WTC11 (cell line): ENCODE measurements around the gene PPP2R5E. TPM values are rescaled to one million over a fixed set of nuclear protein-coding genes. Genes with fewer than 3 reads are reported as not detected.

Experiments
- ATAC-seq: fragments of 200-7000 bp; cut with Tn5 transposase; 2 replicates; pipeline ENCODE4 v1.10.0; 2021; ENCODE audit warnings: mild to moderate bottlenecking, moderate library complexity
- CTCF ChIA-PET: fragments of 300-600 bp; sonication (Branson Sonifier 250); formaldehyde crosslinking; loops from one replicate; lab custom pipeline; 2021; ENCODE audit warnings: antibody characterized with exemption; lab: Charles Lee
- POLR2A ChIA-PET: fragments of 350-600 bp; sonication (Branson Sonifier 250); formaldehyde crosslinking; loops from one replicate; lab custom pipeline; 2021; ENCODE audit warnings: antibody characterized with exemption; lab: Charles Lee
- DNase-seq: peaks from one replicate; pipeline ENCODE4 v3.0.0; 2021; ENCODE audit warnings: low spot score
- H3K27ac Mint-ChIP-seq: 2 replicates; pipeline ENCODE4 v1.8.0; 2021; ENCODE audit warnings: mixed read lengths
- H3K27me3 Mint-ChIP-seq: 2 replicates; pipeline ENCODE4 v1.8.0; 2021; ENCODE audit warnings: low read depth, mild to moderate bottlenecking, moderate library complexity, mixed read lengths
- H3K36me3 Mint-ChIP-seq: 2 replicates; pipeline ENCODE4 v1.8.0; 2021; ENCODE audit warnings: mixed read lengths
- H3K4me1 Mint-ChIP-seq: 2 replicates; pipeline ENCODE4 v1.8.0; 2022; ENCODE audit warnings: mixed read lengths
- H3K4me3 Mint-ChIP-seq: 2 replicates; pipeline ENCODE4 v1.8.0; 2021; ENCODE audit warnings: mild to moderate bottlenecking, moderate library complexity, mixed read lengths
- H3K9me3 Mint-ChIP-seq: 2 replicates; pipeline ENCODE4 v1.8.0; 2021; ENCODE audit warnings: mixed read lengths
- ATF1 ChIP-seq: sonication (generic); formaldehyde crosslinking; IDR thresholded peaks from 2 replicates; pipeline ENCODE4 v1.8.1; 2023; ENCODE audit warnings: mild to moderate bottlenecking, moderate library complexity, missing genetic modification reagents
- CBFB ChIP-seq: sonication (generic); formaldehyde crosslinking; IDR thresholded peaks from 2 replicates; pipeline ENCODE4 v1.8.1; 2022; ENCODE audit warnings: mild to moderate bottlenecking, low read depth, missing genetic modification reagents
- CDX4 ChIP-seq: fragments of 250-450 bp; sonication (Bioruptor Pico); IDR thresholded peaks from 2 replicates; pipeline ENCODE4 v1.9.0; 2021; ENCODE audit warnings: moderate library complexity, mild to moderate bottlenecking, inconsistent platforms, borderline replicate concordance
- E2F5 ChIP-seq: sonication (generic); formaldehyde crosslinking; IDR thresholded peaks from 2 replicates; pipeline ENCODE4 v1.8.1; 2022; ENCODE audit warnings: mild to moderate bottlenecking, moderate library complexity, missing genetic modification reagents
- EMX1 ChIP-seq: fragments of 250-450 bp; sonication (Bioruptor Pico); IDR thresholded peaks from 2 replicates; pipeline ENCODE4 v1.8.0; 2021; ENCODE audit warnings: mild to moderate bottlenecking
- FOXK1 ChIP-seq: sonication (generic); formaldehyde crosslinking; IDR thresholded peaks from 2 replicates; pipeline ENCODE4 v1.8.0; 2022; ENCODE audit warnings: mild to moderate bottlenecking, moderate library complexity, missing genetic modification reagents
- GABPB1 ChIP-seq: sonication (generic); formaldehyde crosslinking; IDR thresholded peaks from 2 replicates; pipeline ENCODE4 v1.8.1; 2023; ENCODE audit warnings: mild to moderate bottlenecking, missing genetic modification reagents
- HMGA2 ChIP-seq: fragments of 250-450 bp; sonication (Bioruptor Pico); IDR thresholded peaks from 2 replicates; pipeline ENCODE4 v1.4.0; 2021; ENCODE audit warnings: mild to moderate bottlenecking, moderate library complexity
- HMGXB4 ChIP-seq: sonication (generic); formaldehyde crosslinking; IDR thresholded peaks from 2 replicates; pipeline ENCODE4 v1.8.1; 2023; ENCODE audit warnings: mild to moderate bottlenecking, moderate library complexity, missing genetic modification reagents
- IRF2 ChIP-seq: sonication (generic); formaldehyde crosslinking; IDR thresholded peaks from 2 replicates; pipeline ENCODE4 v1.8.0; 2022; ENCODE audit warnings: low read depth, missing genetic modification reagents, borderline replicate concordance
- KAT7 ChIP-seq: sonication (generic); formaldehyde crosslinking; IDR thresholded peaks from 2 replicates; pipeline ENCODE4 v1.8.1; 2023; ENCODE audit warnings: missing genetic modification reagents, mild to moderate bottlenecking, borderline replicate concordance
- NFE2L1 ChIP-seq: sonication (generic); formaldehyde crosslinking; IDR thresholded peaks from 2 replicates; pipeline ENCODE4 v1.8.1; 2023; ENCODE audit warnings: missing genetic modification reagents
- NR1H2 ChIP-seq: sonication (generic); formaldehyde crosslinking; IDR thresholded peaks from 2 replicates; pipeline ENCODE4 v1.9.0; 2021; ENCODE audit warnings: mild to moderate bottlenecking, moderate library complexity, missing genetic modification reagents
- NR2C2 ChIP-seq: sonication (generic); formaldehyde crosslinking; IDR thresholded peaks from 2 replicates; pipeline ENCODE4 v1.8.0; 2022; ENCODE audit warnings: mild to moderate bottlenecking, missing genetic modification reagents
- PRRX2 ChIP-seq: fragments of 250-450 bp; sonication (Bioruptor Pico); IDR thresholded peaks from 2 replicates; pipeline ENCODE4 v1.8.0; 2021; ENCODE audit warnings: mild to moderate bottlenecking
- RELA ChIP-seq: sonication (generic); formaldehyde crosslinking; IDR thresholded peaks from 2 replicates; pipeline ENCODE4 v1.8.1; 2022; ENCODE audit warnings: missing genetic modification reagents, mild to moderate bottlenecking, borderline replicate concordance
- SP1 ChIP-seq: sonication (generic); formaldehyde crosslinking; conservative IDR thresholded peaks from 2 replicates; pipeline ENCODE4 v1.8.1; 2022; ENCODE audit warnings: missing genetic modification reagents
- TEAD4 ChIP-seq: sonication (generic); formaldehyde crosslinking; IDR thresholded peaks from 2 replicates; pipeline ENCODE4 v1.8.0; 2022; ENCODE audit warnings: mild to moderate bottlenecking, missing genetic modification reagents
- ZNF121 ChIP-seq: sonication (generic); formaldehyde crosslinking; IDR thresholded peaks from 2 replicates; pipeline ENCODE4 v1.8.0; 2023; ENCODE audit warnings: missing genetic modification reagents
- ZNF416 ChIP-seq: fragments of 250-450 bp; sonication (Bioruptor Pico); IDR thresholded peaks from 2 replicates; pipeline ENCODE4 v1.9.0; 2021; ENCODE audit warnings: mild to moderate bottlenecking, inconsistent platforms
- ZNF425 ChIP-seq: fragments of 250-450 bp; sonication (Bioruptor Pico); conservative IDR thresholded peaks from 2 replicates; pipeline ENCODE4 v1.9.0; 2021; ENCODE audit warnings: mild to moderate bottlenecking
- total RNA-seq: library from RNA; stranded (reverse); gene quantifications from 3 replicates; pipeline ENCODE4 v1.2.3, GENCODE V29; 2021
- TF ChIP-seq, protein P1 (sequence below): fragments of 250-450 bp; sonication (Bioruptor Pico); IDR thresholded peaks from 2 replicates; pipeline ENCODE4 v1.8.0; 2021; ENCODE audit warnings: mild to moderate bottlenecking
- TF ChIP-seq, protein P2 (sequence below): sonication (generic); formaldehyde crosslinking; IDR thresholded peaks from 2 replicates; pipeline ENCODE4 v1.8.1; 2022; ENCODE audit warnings: missing genetic modification reagents, borderline replicate concordance
- TF ChIP-seq, protein P3 (sequence below): fragments of 250-450 bp; sonication (Bioruptor Pico); IDR thresholded peaks from 2 replicates; pipeline ENCODE4 v2.1.2; 2022; ENCODE audit warnings: mild to moderate bottlenecking, moderate library complexity

The PPP2R5E gene
- total RNA-seq, 1 experiment from 2014 or later = 59.0 TPM

GRCh38 chr14:63468294-63468693, 74.9 kb downstream of the PPP2R5E start:
- ATAC-seq (no peak), DNase-seq (no peak)
- no peak overlapping the region for H3K4me3 Mint-ChIP-seq
- no peaks in the 10 kb centered on the region for H3K27me3 Mint-ChIP-seq
- ChIA-PET POLR2A (no interaction called here), CTCF (no interaction called here)
- peak overlapping the region; percentile 73; the same call in 1 of the 2 replicates for H3K27ac Mint-ChIP-seq
- H3K36me3 Mint-ChIP-seq = no peaks in the 10 kb centered on the region
- no peaks in the 10 kb centered on the region for H3K9me3 Mint-ChIP-seq
- H3K4me1 Mint-ChIP-seq = peaks cover 16% of the 10 kb centered on the region
- TF ChIP-seq HMGA2 (CRISPR knock-in tag) (no peak), ZNF425 (no peak), HMGXB4 (no peak), GABPB1 (CRISPR knock-in tag) (no peak), ZNF416 (CRISPR knock-in tag) (no peak), TEAD4 (CRISPR knock-in tag) (no peak), CBFB (CRISPR knock-in tag) (no peak), NR2C2 (CRISPR knock-in tag) (no peak), ZNF121 (CRISPR knock-in tag) (no peak), SP1 (CRISPR knock-in tag) (no peak)
- TF ChIP-seq, protein P1, sequence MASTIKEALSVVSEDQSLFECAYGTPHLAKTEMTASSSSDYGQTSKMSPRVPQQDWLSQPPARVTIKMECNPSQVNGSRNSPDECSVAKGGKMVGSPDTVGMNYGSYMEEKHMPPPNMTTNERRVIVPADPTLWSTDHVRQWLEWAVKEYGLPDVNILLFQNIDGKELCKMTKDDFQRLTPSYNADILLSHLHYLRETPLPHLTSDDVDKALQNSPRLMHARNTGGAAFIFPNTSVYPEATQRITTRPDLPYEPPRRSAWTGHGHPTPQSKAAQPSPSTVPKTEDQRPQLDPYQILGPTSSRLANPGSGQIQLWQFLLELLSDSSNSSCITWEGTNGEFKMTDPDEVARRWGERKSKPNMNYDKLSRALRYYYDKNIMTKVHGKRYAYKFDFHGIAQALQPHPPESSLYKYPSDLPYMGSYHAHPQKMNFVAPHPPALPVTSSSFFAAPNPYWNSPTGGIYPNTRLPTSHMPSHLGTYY (CRISPR knock-in tag) = no peak
- TF ChIP-seq, protein P2, sequence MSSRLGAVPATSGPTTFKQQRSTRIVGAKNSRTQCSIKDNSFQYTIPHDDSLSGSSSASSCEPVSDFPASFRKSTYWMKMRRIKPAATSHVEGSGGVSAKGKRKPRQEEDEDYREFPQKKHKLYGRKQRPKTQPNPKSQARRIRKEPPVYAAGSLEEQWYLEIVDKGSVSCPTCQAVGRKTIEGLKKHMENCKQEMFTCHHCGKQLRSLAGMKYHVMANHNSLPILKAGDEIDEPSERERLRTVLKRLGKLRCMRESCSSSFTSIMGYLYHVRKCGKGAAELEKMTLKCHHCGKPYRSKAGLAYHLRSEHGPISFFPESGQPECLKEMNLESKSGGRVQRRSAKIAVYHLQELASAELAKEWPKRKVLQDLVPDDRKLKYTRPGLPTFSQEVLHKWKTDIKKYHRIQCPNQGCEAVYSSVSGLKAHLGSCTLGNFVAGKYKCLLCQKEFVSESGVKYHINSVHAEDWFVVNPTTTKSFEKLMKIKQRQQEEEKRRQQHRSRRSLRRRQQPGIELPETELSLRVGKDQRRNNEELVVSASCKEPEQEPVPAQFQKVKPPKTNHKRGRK (CRISPR knock-in tag) = no peak
- TF ChIP-seq, protein P3, sequence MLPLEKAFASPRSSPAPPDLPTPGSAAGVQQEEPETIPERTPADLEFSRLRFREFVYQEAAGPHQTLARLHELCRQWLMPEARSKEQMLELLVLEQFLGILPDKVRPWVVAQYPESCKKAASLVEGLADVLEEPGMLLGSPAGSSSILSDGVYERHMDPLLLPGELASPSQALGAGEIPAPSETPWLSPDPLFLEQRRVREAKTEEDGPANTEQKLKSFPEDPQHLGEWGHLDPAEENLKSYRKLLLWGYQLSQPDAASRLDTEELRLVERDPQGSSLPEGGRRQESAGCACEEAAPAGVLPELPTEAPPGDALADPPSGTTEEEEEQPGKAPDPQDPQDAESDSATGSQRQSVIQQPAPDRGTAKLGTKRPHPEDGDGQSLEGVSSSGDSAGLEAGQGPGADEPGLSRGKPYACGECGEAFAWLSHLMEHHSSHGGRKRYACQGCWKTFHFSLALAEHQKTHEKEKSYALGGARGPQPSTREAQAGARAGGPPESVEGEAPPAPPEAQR (CRISPR knock-in tag) = no peak

- DNase-seq (no peak), ATAC-seq (no peak)
- TF ChIP-seq TEAD4 (CRISPR knock-in tag) (no peak), NR1H2 (CRISPR knock-in tag) (no peak), EMX1 (CRISPR knock-in tag) (no peak), KAT7 (CRISPR knock-in tag) (no peak), E2F5 (no peak), RELA (CRISPR knock-in tag) (no peak), NFE2L1 (CRISPR knock-in tag) (no peak), PRRX2 (CRISPR knock-in tag) (no peak), FOXK1 (CRISPR knock-in tag) (no peak), IRF2 (CRISPR knock-in tag) (no peak), CDX4 (CRISPR knock-in tag) (no peak), ATF1 (CRISPR knock-in tag) (no peak)
- TF ChIP-seq, protein P2 (CRISPR knock-in tag) = no peak
- Mint-ChIP-seq H3K27me3 (no peaks in the 10 kb centered on the region), H3K36me3 (no peaks in the 10 kb centered on the region), H3K27ac (no peak overlapping the region), H3K4me1 (peaks cover 16% of the 10 kb centered on the region), H3K4me3 (no peak overlapping the region), H3K9me3 (no peaks in the 10 kb centered on the region)
- ChIA-PET POLR2A (no interaction called here), CTCF (no interaction called here)
These were observed 75.6 kb downstream of the PPP2R5E start for GRCh38 chr14:63467440-63468072.
